Neutrophil (primary cell): ENCODE data around the gene KRTCAP2.

ENCODE experiments used
- H3K27ac ChIP-seq: fragments of 200-600 bp; sonication (generic); 2 replicates; pipeline ENCODE4 v1.5.1; 2016; ENCODE audit warnings: mild to moderate bottlenecking, moderate library complexity
- H3K27me3 ChIP-seq: fragments of 200-600 bp; sonication (generic); 2 replicates; pipeline ENCODE4 v1.6.0; 2016; ENCODE audit warnings: mild to moderate bottlenecking
- H3K36me3 ChIP-seq: fragments of 200-600 bp; sonication (generic); 2 replicates; pipeline ENCODE4 v1.5.1; 2017
- H3K4me1 ChIP-seq, 2 experiments: fragments of 200-600 bp in 1 of 2; sonication (generic) in 1 of 2; 1 replicate in 1 of 2; 2 replicates in 1 of 2; pipeline versions ENCODE4 v1.5.1 to v1.6.1; 2013 to 2016; ENCODE audit warnings: low read depth in 1 of 2, low read length in 1 of 2, mild to moderate bottlenecking in 1 of 2, moderate library complexity in 1 of 2; ENCODE audit not compliant: control insufficient read depth in 1 of 2, insufficient read depth in 1 of 2
- H3K4me3 ChIP-seq, 2 experiments: fragments of 200-600 bp in 1 of 2; sonication (generic) in 1 of 2; 1 replicate in 1 of 2; 2 replicates in 1 of 2; pipeline ENCODE4 v1.5.1; 2013 to 2016; ENCODE audit warnings: low read depth in 1 of 2, low read length in 1 of 2, mild to moderate bottlenecking in 1 of 2, moderate library complexity in 1 of 2
- H3K9me3 ChIP-seq: fragments of 200-600 bp; sonication (generic); 2 replicates; pipeline ENCODE4 v1.5.1; 2016
- CTCF ChIP-seq: fragments of 200-600 bp; sonication (generic); IDR thresholded peaks from 2 replicates; pipeline ENCODE4 v1.5.1; 2016; ENCODE audit warnings: antibody characterized with exemption

KRTCAP2 gene

DNA sequence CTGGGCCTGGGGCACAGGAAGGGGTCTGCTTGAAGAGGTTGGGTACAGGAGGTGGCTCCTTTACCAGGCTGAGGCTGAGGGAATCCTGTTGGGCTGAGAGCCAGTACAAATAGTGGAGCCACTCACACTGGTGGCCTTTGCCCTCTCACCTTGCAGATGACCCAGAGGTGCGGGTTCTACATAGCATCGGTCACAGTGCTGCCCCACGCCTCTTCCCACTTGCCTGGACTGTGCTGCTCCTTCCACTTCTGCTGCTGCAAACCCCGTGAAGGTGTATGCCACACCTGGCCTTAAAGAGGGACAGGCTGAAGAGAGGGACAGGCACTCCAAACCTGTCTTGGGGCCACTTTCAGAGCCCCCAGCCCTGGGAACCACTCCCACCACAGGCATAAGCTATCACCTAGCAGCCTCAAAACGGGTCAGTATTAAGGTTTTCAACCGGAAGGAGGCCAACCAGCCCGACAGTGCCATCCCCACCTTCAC lies 39.3 kb downstream of the KRTCAP2 start:
- Histone ChIP-seq H3K4me1 (peaks cover 22 to 24% of the 10 kb centered on the region in 2 experiments), H3K36me3 (no peaks in the 10 kb centered on the region), H3K4me3 (no peak overlapping the region), H3K27me3 (peaks cover 20% of the 10 kb centered on the region), H3K27ac (no peak overlapping the region), H3K9me3 (no peaks in the 10 kb centered on the region)
- no peak for TF ChIP-seq CTCF

DNA sequence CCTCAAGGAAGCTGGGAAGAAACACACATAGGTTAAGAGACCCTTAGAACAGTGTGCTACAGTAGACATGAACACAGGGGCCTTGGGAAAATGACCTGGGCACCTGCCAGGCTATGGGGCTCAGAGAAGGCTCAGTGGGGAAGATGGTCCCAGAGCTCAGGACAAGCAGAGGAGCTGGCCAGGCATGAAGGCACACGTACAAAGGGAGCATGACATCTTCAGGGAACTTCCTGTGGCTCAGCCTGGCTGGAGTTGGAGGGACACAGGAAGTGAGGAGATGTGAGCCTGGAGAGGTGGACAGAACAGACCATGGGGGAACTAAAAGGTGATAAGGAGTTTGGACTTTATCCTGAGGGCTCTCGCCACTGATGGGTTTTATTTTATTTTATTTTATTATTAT lies 41.2 kb downstream of the KRTCAP2 start:
- Histone ChIP-seq H3K27me3 (peaks cover 40% of the 10 kb centered on the region), H3K27ac (no peak overlapping the region), H3K9me3 (no peaks in the 10 kb centered on the region), H3K36me3 (no peaks in the 10 kb centered on the region), H3K4me3 (no peak overlapping the region), H3K4me1 (peaks cover 36 to 37% of the 10 kb centered on the region in 2 experiments)
- TF ChIP-seq CTCF, result no peak

DNA sequence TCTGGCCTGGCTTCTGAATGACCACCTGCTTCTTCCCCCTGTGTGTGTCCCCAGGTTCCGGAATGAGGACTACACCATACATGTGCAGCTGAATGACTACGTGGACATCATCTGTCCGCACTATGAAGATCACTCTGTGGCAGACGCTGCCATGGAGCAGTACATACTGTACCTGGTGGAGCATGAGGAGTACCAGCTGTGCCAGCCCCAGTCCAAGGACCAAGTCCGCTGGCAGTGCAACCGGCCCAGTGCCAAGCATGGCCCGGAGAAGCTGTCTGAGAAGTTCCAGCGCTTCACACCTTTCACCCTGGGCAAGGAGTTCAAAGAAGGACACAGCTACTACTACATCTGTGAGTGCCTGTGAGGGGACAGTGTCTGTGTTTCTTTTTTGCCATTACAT lies 41.8 kb downstream of the KRTCAP2 start:
- Histone ChIP-seq H3K4me3 (no peak overlapping the region), H3K4me1 (peaks cover 37 to 38% of the 10 kb centered on the region in 2 experiments), H3K9me3 (no peaks in the 10 kb centered on the region), H3K36me3 (no peaks in the 10 kb centered on the region), H3K27me3 (peaks cover 45% of the 10 kb centered on the region), H3K27ac (no peak overlapping the region)
- TF ChIP-seq CTCF, result no peak

DNA sequence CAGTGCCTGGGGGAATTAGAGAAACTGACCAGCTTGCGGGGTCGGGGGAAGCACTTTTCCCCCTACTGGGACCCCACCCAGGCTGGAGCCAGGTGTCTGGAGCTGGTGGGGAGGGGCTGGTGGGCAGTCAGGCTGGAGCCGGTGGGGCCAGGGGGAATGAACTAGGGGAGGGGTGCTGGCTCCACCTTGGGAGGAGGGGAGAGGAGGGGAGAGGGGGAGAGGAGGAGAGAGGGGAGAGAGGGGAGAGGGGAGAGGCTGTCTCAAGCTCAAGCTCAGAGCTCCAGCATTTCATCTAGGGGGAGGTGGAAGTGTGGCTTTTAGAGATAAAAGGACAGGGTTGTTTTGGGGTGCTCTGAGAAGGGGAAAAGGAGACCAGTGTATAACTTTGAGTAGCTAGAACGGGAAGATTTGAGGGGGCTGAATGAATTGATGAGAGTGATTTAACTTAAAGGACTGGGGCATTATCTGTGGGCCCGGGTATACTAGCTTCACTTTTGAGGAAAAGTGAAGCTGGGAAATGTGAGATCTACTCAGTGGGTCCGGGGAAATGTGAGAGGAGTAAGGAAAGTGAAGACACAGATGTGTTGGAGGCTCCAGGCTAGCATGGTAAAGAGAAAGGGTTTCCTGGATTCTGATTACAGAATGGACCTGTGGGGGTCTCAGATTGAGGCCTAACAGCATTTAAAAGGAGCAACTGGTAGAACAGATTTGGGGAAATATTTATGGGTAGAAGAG lies 42.7 kb downstream of the KRTCAP2 start:
- H3K27ac ChIP-seq, result no peak overlapping the region
- no peak overlapping the region for H3K4me3 ChIP-seq
- H3K27me3 ChIP-seq, result peaks cover 54% of the 10 kb centered on the region
- H3K4me1 ChIP-seq, result peaks cover 37 to 38% of the 10 kb centered on the region in 2 experiments
- no peaks in the 10 kb centered on the region for H3K9me3 ChIP-seq
- TF ChIP-seq CTCF, result no peak
- H3K36me3 ChIP-seq, result no peaks in the 10 kb centered on the region

DNA sequence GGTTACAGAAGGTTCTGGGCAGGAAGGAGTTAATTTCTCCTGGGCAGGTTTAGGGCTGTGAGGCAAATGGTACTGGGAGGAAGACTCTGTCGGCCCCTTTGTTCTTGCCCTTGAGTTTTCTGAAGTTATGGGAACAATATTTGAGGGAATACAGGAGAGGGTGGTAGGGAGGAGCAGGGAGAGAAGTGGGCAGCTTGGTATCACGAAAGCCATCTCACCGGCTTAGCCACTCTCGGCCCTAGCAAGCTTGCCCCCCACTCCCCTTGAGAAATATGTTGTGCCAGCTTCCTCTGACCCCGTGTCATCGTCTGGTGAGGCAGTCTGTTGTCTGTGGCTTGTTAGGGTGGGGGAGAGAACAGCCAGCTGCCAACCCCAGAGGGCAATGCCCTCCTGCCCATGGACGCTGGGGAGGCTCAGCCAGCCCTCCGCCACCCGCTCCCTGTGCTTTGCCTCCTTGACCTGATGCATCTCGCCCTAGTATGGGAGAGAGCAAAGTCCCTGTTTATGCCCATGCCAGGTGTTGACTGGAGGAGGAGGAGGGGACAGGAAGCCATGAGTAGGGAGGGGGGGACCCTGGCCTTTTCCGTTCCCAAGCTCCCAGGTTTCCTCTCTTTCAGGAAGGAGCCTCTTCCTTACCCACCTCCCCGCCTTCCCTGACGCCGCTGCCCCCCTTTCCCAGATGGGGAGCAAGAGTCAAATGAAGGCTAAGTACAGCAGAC lies 44.2 kb downstream of the KRTCAP2 start:
- H3K27ac ChIP-seq, result no peak overlapping the region
- peaks cover 28 to 31% of the 10 kb centered on the region in 2 experiments for H3K4me1 ChIP-seq
- TF ChIP-seq CTCF, result no peak
- H3K4me3 ChIP-seq, result no peak overlapping the region
- no peaks in the 10 kb centered on the region for H3K9me3 ChIP-seq
- no peaks in the 10 kb centered on the region for H3K36me3 ChIP-seq
- H3K27me3 ChIP-seq, result peaks cover 69% of the 10 kb centered on the region
